GM10266 (cell line): ENCODE results near the gene PPP1R37.

ENCODE experiments used
- DNase-seq: peaks from one replicate; pipeline ENCODE4 v3.0.0; 2012; ENCODE audit errors: extremely low spot score
- TF ChIP-seq, protein P1 (sequence below): IDR thresholded peaks from 2 replicates; pipeline ENCODE4 v1.5.1; 2012; ENCODE audit warnings: mild to moderate bottlenecking, low read depth; ENCODE audit not compliant: control insufficient read depth, insufficient read depth; ENCODE audit errors: missing control alignments

Gene PPP1R37

DNA sequence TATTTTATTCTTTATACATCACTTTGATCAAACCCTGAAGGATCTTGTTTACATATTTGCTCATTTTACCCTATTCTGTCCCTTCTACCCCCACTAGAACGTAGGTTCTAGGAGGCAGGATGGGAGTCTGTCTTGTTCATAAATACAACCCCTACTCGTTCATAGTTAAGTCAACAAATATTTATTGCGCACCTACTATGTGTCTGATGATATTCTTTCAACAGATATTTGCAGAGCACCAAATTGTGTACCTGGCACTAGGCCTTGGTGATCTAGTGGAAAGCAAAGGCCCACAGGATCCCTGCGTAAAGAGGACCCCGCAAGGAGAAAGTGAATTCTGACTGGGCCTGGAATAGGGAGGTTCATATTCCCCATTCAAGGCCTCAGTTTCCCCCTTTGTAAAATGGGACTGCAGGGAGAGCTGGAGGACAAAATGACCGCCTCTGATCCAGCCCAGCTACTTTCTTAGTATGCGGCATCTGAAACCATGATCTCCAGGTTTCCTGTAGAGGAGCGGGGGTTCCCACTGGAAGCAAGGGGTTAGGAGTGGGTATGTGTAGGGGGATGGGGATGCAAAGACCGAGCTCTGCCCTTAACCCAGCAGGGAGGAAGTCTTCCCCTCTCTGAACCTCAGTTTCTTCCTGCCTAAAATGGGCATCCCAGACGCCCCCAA is 14.5 kb upstream of the PPP1R37 start:
- TF ChIP-seq, protein P1, sequence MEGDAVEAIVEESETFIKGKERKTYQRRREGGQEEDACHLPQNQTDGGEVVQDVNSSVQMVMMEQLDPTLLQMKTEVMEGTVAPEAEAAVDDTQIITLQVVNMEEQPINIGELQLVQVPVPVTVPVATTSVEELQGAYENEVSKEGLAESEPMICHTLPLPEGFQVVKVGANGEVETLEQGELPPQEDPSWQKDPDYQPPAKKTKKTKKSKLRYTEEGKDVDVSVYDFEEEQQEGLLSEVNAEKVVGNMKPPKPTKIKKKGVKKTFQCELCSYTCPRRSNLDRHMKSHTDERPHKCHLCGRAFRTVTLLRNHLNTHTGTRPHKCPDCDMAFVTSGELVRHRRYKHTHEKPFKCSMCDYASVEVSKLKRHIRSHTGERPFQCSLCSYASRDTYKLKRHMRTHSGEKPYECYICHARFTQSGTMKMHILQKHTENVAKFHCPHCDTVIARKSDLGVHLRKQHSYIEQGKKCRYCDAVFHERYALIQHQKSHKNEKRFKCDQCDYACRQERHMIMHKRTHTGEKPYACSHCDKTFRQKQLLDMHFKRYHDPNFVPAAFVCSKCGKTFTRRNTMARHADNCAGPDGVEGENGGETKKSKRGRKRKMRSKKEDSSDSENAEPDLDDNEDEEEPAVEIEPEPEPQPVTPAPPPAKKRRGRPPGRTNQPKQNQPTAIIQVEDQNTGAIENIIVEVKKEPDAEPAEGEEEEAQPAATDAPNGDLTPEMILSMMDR, result no peak
- DNase-seq, result no peak

DNA sequence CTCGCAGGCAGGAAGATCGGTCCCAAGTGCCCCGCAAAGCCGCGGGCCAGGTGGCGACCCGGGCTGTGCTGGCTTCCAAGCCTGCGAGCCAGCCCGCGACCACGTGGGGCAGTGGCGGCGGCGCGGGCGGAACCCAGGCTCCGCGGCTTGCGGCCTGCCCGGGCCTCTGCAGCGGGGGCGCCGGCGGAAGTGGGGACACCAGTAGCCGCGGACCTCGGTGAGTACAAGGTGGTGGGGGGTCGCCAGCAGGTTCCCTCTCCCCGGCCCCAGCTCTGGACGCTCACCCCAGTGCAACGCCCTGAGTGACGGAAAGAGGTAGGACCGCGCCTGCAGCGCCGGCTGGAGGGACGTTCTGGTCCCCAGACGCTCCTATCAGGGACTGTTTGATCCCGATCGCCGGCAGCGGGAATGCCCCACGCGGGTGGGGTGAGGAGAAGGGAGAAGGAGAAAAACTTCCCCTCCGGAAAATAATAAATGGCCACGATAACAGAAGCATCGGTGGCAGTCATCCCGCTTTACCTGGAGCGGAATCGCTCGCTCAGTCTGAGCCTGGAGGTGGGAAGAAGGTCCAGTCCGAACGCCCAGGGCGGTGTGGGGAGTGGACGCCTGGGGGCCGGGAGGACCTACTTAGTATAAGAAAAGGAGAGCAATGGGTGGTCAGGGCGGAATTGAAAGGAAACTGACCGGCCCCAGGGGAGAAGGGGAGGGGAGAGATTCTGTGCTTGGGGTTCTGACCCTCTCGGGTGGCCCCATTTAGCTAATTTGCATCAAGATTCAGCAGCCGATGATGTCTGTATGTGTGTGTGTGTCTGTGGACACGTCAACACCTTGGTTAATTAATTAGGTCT is 13.7 kb upstream of the PPP1R37 start, which contains the start of gene GEMIN7:
Gene GEMIN7 (plus strand): TSS at position 198 of the 848 bp plus-strand sequence. CDS start 10,855 bp downstream, outside the sequence.
- peak; percentile 85 for DNase-seq
- TF ChIP-seq, protein P1, result peak; percentile 19

DNA sequence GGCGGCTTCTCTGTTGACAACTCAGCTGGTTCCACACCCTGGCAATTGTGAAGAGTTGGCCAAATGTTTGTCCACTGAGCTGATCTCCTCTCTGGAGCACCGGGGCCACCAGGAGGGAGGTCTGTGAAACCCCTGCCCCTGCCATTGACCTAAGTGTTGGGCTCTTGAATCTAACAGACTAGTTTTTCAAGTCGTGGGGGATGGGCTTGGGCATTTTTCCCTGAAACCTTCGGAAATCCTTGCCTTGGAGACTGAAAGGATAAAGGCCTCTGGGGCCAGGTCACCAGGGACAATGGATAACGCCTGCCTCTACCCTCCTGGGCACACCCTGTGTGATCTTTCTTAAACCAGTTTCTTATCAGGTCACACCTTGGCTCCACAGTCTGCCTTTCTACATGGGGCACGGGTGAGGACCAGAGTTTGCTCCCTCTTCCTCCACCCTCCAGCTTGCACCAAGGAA is 13.0 kb upstream of the PPP1R37 start:
- TF ChIP-seq, protein P1, result no peak
- DNase-seq, result no peak

DNA sequence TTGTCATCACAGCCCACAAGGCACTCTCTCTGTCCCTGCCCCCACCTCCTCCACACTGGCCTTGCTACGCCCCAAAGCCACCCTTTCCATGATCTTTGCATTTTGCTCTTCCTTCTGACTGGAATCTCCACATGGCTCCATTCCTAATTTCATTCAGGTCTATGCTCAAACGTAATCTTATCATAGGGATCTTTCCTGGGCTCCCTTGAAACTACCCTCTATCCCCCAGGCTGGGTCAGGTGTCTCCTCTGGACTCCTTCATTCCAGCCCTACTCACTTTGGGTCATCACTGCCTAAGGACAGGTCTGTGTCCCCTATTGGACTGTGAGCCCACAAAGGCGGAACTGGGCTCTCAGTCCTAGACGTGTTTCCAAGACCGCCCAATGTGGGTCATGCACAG is 10.8 kb upstream of the PPP1R37 start:
- TF ChIP-seq, protein P1, result no peak

DNA sequence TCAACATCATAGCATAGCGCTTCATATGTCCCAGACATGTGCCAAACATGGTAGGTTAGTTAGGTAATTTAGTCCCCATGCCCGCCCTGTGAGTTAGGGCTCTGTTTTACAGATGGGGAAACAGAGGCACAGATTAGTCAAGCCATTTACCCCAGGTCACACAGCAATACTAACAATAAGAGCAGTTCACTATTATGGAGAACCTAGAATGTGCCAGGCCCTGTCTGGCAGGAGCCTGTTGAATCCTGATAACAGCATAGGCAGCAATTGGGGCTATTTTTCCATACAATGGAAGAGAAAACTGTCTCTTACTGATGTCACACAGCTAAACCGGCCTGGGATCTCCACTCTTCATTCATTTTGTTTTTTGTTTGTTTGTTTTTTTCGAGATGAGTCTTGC is 6.5 kb upstream of the PPP1R37 start:
- DNase-seq, result no peak

More for the DNA sequence above, 10.8 kb upstream of the PPP1R37 start:
- no peak for DNase-seq

DNA sequence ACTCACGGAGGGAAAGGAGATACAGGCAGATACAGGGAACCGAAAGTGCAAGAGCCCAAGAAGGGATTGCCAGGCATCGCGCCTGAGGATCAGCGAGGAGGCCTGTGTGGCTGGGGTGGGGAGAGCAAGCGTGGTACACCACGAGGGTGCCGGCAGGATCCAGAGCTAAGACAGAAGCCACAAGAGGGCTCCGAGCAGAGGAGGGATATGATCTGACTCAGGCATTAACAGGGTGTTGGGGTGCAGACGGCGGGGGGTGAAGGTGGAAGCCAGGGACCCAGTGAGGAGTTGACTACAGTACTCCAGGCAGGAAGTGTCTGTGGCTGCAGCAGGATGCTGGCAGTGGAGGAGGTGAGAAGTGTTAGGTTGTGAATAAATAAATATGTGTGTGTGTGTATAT is 5.4 kb upstream of the PPP1R37 start:
- DNase-seq, result no peak
- TF ChIP-seq, protein P1, result no peak

More for the DNA sequence above, 6.5 kb upstream of the PPP1R37 start:
- TF ChIP-seq, protein P1, result no peak

DNA sequence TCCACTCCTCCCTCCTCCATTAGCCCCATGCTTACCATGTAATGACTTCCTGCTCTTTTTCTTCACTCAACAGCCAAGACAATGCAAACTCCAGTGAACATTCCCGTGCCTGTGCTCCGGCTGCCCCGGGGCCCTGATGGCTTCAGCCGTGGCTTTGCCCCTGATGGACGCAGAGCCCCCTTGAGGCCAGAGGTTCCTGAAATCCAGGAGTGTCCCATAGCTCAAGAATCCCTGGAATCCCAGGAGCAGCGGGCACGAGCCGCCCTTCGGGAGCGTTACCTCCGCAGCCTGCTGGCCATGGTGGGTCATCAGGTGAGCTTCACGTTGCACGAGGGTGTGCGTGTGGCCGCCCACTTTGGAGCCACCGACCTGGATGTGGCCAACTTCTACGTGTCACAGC is 2.9 kb upstream of the PPP1R37 start:
- TF ChIP-seq, protein P1, result no peak
- no peak for DNase-seq
